ENCODE measurements around the gene CLNS1A. TPM values are rescaled to one million over a fixed set of nuclear protein-coding genes. Genes with fewer than 3 reads are reported as not detected.

The CLNS1A gene
- total RNA-seq, 3 donors from 2014 or later: 57.4 to 129 (median 110) TPM

- H3K4me3 ChIP-seq: no peak overlapping the region
- intact Hi-C loops (cut with DNase I; ENCODE audit: low total_unique reads): no loop called here
- no peak overlapping the region for H3K27ac ChIP-seq
- H3K9me3 ChIP-seq: no peaks in the 10 kb centered on the region
- no peak for DNase-seq (ENCODE audit: low spot score in 2 of 2)
- no peaks in the 10 kb centered on the region for H3K36me3 ChIP-seq
- TF ChIP-seq POLR2AphosphoS5 (IDR thresholded peaks at IDR 0.05) (no peak), POLR2A (IDR thresholded peaks at IDR 0.05) (no peak), CTCF (IDR thresholded peaks at IDR 0.05) (no peak)
- H3K27me3 ChIP-seq: no peaks in the 10 kb centered on the region
- no peaks in the 10 kb centered on the region for H3K4me1 ChIP-seq
These were observed 35.1 kb downstream of the CLNS1A start for GRCh38 chr11:77602381-77603088.

- TF ChIP-seq POLR2A (IDR thresholded peaks at IDR 0.05) (no peak), POLR2AphosphoS5 (IDR thresholded peaks at IDR 0.05) (no peak), CTCF (IDR thresholded peaks at IDR 0.05) (no peak)
- DNase-seq (ENCODE audit: low spot score in 2 of 2): no peak
- H3K27ac ChIP-seq: no peak overlapping the region
- H3K9me3 ChIP-seq: no peaks in the 10 kb centered on the region
- no peaks in the 10 kb centered on the region for H3K27me3 ChIP-seq
- H3K4me3 ChIP-seq: no peak overlapping the region
- no peaks in the 10 kb centered on the region for H3K36me3 ChIP-seq
- H3K4me1 ChIP-seq: no peaks in the 10 kb centered on the region
- intact Hi-C loops (cut with DNase I; ENCODE audit: low total_unique reads): no loop called here
These were observed 39.4 kb downstream of the CLNS1A start for GRCh38 chr11:77598195-77598594.

GRCh38 chr11:77596626-77597025 lies 41.0 kb downstream of the CLNS1A start:
- Histone ChIP-seq H3K4me3 (no peak overlapping the region), H3K4me1 (no peaks in the 10 kb centered on the region), H3K36me3 (no peaks in the 10 kb centered on the region), H3K27me3 (no peaks in the 10 kb centered on the region), H3K9me3 (no peaks in the 10 kb centered on the region), H3K27ac (no peak overlapping the region)
- intact Hi-C loops (cut with DNase I; ENCODE audit: low total_unique reads): no loop called here
- TF ChIP-seq POLR2A (IDR thresholded peaks at IDR 0.05) (no peak), CTCF (IDR thresholded peaks at IDR 0.05) (no peak), POLR2AphosphoS5 (IDR thresholded peaks at IDR 0.05) (no peak)
- no peak for DNase-seq (ENCODE audit: low spot score in 2 of 2)

GRCh38 chr11:77593883-77594282 lies 43.7 kb downstream of the CLNS1A start:
- H3K27me3 ChIP-seq: no peaks in the 10 kb centered on the region
- no peak for DNase-seq (ENCODE audit: low spot score in 2 of 2)
- TF ChIP-seq POLR2A (IDR thresholded peaks at IDR 0.05): no peak
- TF ChIP-seq CTCF (IDR thresholded peaks at IDR 0.05): no peak
- TF ChIP-seq POLR2AphosphoS5 (IDR thresholded peaks at IDR 0.05): no peak
- no peak overlapping the region for H3K4me3 ChIP-seq
- H3K36me3 ChIP-seq: no peaks in the 10 kb centered on the region
- intact Hi-C loops (cut with DNase I; ENCODE audit: low total_unique reads): no loop called here
- H3K4me1 ChIP-seq: no peaks in the 10 kb centered on the region
- no peak overlapping the region for H3K27ac ChIP-seq
- no peaks in the 10 kb centered on the region for H3K9me3 ChIP-seq

- Histone ChIP-seq H3K9me3 (no peaks in the 10 kb centered on the region), H3K4me1 (no peaks in the 10 kb centered on the region), H3K36me3 (no peaks in the 10 kb centered on the region), H3K4me3 (no peak overlapping the region), H3K27me3 (no peaks in the 10 kb centered on the region), H3K27ac (no peak overlapping the region)
- DNase-seq (ENCODE audit: low spot score in 2 of 2): no peak
- intact Hi-C loops (cut with DNase I; ENCODE audit: low total_unique reads): no loop called here
- TF ChIP-seq POLR2AphosphoS5 (IDR thresholded peaks at IDR 0.05): no peak
- TF ChIP-seq CTCF (IDR thresholded peaks at IDR 0.05): no peak
- TF ChIP-seq POLR2A (IDR thresholded peaks at IDR 0.05): no peak
These were observed 44.9 kb downstream of the CLNS1A start for GRCh38 chr11:77592727-77593126.
